Fibroblast of skin of abdomen (primary cell): ENCODE data around the gene SYNGR1.
"Not testable (repeated sequence)": the region's sequence is repeated elsewhere in the genome, so short reads cannot be mapped to it uniquely, and the experiment has no call there.

Source experiments
- DNase-seq: peaks from one replicate; pipeline ENCODE4 v3.0.0-alpha.2; 2013

Gene SYNGR1

GRCh38 chr22:39317084-39317774 lies 32.6 kb upstream of the SYNGR1 start:
- no peak for DNase-seq

GRCh38 chr22:39317775-39318506 lies 31.9 kb upstream of the SYNGR1 start:
- DNase-seq: peak; percentile 63

GRCh38 chr22:39318507-39319283 lies 31.1 kb upstream of the SYNGR1 start:
- no peak for DNase-seq

- DNase-seq: peak; percentile 100
These were observed 30.3 kb upstream of the SYNGR1 start, which contains the start of gene RPL3 for GRCh38 chr22:39319284-39320022. TSS of gene RPL3 (minus strand) at chr22:39319623. CDS start at chr22:39319597, 26 bp downstream.

- not testable (repeated sequence) for DNase-seq
These were observed 29.2 kb upstream of the SYNGR1 start for GRCh38 chr22:39320616-39321029.

GRCh38 chr22:39325392-39325932 lies 24.3 kb upstream of the SYNGR1 start:
- peak; percentile 48 for DNase-seq

- DNase-seq: no peak
These were observed 21.6 kb upstream of the SYNGR1 start for GRCh38 chr22:39327995-39328754.

GRCh38 chr22:39330553-39330952 lies 19.2 kb upstream of the SYNGR1 start:
- DNase-seq: peak; percentile 31

- DNase-seq: peak; percentile 80
These were observed 17.2 kb upstream of the SYNGR1 start for GRCh38 chr22:39332441-39333064.

- no peak for DNase-seq
These were observed 13.4 kb upstream of the SYNGR1 start for GRCh38 chr22:39336411-39336810.

- DNase-seq: peak; percentile 62
These were observed 10.0 kb upstream of the SYNGR1 start for GRCh38 chr22:39339775-39340174.

- DNase-seq: no peak
These were observed 8.6 kb upstream of the SYNGR1 start for GRCh38 chr22:39341179-39341578.

GRCh38 chr22:39343259-39344045 lies 6.3 kb upstream of the SYNGR1 start:
- peak; percentile 43 for DNase-seq

- no peak for DNase-seq
These were observed 5.8 kb upstream of the SYNGR1 start for GRCh38 chr22:39344046-39344390.

GRCh38 chr22:39345231-39345630 lies 4.6 kb upstream of the SYNGR1 start:
- no peak for DNase-seq

- no peak for DNase-seq
These were observed 784 bp upstream of the SYNGR1 start for GRCh38 chr22:39348909-39349505.

GRCh38 chr22:39349506-39349966 lies 255 bp upstream of the SYNGR1 start:
- DNase-seq: peak; percentile 52

- no peak for DNase-seq
These were observed 1.2 kb downstream of the SYNGR1 start for GRCh38 chr22:39350757-39351688.
